PC-3 (cell line): Measurements from ENCODE around the gene KRT5.

Experiments used
- CTCF ChIP-seq: fragments of 300-600 bp; sonication (generic); conservative IDR thresholded peaks from 2 replicates; pipeline ENCODE4 v1.5.1; 2017; ENCODE audit warnings: antibody characterized with exemption, low read depth, mild to moderate bottlenecking, low read length
- EZH2phosphoT487 ChIP-seq: fragments of 300-600 bp; sonication (generic); IDR thresholded peaks from 2 replicates; pipeline ENCODE4 v1.6.1; 2018; ENCODE audit warnings: mild to moderate bottlenecking, antibody characterized with exemption, low read length, borderline replicate concordance

DNA sequence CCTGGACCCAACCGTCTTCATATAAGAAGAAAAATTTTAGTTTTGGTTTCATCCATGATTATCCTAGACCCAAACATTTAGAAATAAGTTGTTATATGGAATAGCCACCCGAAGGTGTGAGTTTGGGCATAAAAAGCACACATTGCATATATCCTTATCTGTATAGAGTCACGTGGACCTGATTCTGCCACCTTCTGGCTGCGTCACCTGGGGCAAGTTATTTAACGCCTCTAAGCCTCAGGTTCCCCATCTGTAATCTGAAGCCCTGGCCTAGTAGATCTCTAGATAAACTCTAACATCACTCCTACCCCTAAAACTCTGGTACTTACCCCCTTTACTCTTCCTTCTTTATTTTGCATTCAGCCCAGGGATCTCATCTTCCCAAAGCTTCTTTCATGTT is 14.3 kb upstream of the KRT5 start:
- peak; percentile 46 for TF ChIP-seq CTCF
- no peak for TF ChIP-seq EZH2phosphoT487
